GM12891 (cell line): ENCODE results near the gene STMN3.

Source experiments
- POLR2A ChIP-seq: IDR thresholded peaks from 2 replicates; pipeline ENCODE4 v1.6.1; 2011; ENCODE audit warnings: low read depth, low read length, control low read depth
- POU2F2 ChIP-seq: IDR thresholded peaks from 2 replicates; pipeline ENCODE4 v1.6.1; 2011; ENCODE audit warnings: low read depth, mild to moderate bottlenecking, control low read depth, low read length, moderate library complexity
- SPI1 ChIP-seq: IDR thresholded peaks from 2 replicates; pipeline ENCODE4 v1.6.1; 2011; ENCODE audit warnings: low read depth, low read length, control low read depth

GRCh38 chr20:63624486-63624885, 28.7 kb downstream of the STMN3 start:
- TF ChIP-seq POU2F2 (no peak), SPI1 (no peak), POLR2A (no peak)
